Measurements from ENCODE around the gene TOMM40L.
"Not testable (repeated sequence)": the region's sequence is repeated elsewhere in the genome, so short reads cannot be mapped to it uniquely, and the experiment has no call there.

The TOMM40L gene

DNA sequence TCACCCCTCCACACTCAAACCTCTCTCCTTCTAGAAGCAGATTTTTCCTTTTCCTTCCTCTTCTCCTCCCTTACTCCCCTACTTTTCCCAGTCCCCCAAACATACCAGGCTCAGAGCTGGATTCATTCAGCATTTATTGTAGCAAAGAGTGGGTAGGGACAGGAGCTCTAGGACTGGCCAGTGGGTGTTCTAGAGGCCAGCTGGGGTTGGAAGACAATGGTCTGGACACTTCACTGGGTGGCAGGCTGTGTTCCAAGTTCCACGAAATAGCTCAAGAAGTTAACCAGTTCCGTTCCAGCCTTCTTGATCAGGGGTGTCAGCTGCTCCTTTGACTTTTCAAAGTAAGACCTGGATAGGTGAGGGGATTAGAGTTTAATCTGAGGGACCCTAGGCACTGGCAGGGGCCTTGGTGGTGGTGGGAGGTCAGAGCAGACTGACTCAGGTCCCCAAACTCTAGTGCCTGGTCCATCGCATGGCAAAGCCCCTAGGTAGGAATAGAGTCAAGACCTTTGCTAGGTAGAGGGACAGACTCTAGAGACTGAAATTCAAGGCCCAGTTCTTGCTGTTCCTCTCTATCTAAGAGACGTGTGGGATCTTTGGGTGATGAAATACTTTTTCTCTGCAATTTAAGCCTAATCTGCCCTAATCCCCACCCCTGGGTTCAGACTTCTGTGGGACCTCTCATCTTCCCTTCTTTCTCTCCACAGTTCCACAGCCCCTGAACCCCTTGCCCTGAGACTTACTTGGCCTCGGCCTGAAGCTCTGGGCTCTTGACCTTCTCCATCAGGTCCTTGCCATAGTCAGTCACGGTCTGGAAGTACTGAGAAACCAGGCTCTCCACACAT lies 3.5 kb upstream of the TOMM40L start:
- no peak for DNase-seq

DNA sequence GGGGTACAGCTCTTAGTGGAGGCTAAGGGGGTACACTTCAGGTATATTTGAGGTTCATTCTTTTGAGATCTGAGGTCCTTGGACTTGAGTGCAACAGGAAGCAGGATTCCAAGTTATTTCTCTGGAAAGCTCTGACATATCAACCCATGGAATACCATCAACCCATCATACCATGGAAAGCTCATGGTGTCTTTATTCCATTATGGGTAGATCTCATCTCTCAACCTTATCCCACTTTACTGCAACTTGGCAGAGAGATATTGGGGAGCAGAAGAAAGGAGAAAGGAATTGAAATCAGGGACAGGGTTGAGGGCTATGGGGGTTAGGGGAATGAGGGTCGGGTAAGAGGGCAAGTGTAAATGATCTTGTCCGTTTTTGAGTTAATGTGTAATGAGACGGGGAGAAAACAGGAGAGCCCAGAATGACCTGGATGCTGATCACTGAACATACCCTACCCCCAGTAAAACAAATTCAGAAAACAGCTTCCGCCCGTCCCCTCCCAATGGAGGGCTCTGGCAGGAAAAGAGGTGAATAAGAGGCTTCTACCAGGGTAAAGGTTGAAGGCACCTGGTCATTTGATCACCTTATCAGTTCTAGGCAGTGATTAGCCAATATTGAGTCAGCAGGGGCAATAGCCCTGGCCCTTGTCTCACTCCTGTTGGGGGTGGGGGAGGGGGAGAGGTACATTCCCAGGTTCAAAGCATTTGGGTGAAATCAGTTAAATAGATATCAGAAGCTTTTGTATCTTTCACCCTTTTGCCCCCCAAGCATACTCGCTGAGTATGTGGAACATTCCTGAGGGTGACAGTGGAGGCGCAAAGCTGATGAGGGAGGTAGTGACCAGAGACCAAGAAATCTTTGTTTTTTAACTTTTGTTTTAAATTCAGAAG lies 1.8 kb upstream of the TOMM40L start:
- DNase-seq = no peak

DNA sequence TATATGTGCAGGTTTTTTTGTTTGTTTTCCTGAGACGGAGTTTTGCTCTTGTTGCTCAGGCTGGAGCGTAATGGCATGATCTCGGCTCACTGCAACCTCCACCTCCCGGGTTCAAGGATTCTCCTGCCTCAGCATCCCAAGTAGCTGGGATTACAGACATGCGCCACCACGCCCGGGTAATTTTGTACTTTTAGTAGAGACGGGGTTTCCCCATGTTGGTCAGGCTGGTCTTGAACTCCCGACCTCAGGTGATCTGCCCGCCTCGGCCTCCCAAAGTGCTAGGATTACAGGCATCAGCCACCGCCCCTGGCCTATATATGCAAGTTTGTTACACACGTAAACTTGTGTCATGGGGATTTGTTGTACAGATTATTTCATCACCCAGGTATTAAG lies 1.2 kb upstream of the TOMM40L start:
- not testable (repeated sequence) for DNase-seq

DNA sequence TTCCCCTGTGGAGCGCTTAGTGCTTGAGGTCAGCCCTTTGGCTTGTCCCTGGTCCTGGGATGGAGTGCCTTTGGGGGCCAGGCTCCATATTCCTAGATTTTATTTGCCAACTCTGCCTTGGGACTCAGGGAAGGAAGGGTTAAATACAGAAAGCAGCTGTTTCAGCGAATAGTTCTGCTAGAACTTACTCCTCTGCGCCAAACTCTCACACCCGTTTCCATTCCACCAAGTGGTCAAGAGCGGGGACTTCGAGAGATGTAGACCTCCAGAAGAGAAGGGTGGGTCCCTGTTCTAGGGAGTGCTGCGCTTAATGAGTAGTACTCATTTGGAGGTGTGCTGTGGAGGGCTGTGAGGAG lies 704 bp upstream of the TOMM40L start:
- DNase-seq = no peak

DNA sequence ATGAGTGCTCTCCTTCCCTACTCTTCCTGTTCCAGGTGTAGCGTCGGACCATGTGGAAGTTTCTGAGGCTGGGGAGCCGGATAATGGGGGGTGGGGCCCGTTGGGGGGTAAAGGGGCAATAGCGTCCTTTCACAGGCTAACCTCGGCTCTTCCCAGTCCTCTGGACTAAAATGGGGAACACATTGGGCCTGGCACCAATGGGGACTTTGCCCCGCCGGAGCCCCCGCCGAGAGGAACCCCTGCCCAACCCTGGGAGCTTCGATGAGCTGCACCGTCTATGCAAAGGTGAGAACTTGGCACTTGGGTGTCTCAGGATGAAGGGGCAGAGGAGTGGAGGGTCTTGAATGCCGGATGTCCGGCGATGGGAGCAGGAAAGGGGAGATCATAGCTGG lies 456 bp downstream of the TOMM40L start:
- no peak for DNase-seq

DNA sequence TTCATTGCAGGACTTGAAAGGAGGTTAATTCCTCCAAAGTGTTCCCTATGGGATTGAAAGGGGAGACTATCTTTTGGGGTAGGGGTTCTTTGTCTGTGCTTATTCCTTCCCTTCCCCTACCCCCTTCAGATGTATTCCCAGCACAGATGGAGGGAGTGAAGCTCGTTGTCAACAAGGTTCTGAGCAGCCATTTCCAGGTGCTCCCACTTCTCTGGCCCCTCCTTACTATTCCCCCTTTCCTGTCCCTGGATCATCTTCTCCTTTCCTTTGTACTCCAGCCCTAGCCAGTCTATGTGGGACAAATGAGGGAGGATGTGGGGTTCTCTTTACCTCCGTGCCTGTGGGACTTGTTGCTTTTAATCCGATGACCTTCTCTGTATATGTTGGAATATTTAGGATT lies 899 bp downstream of the TOMM40L start:
- no peak for DNase-seq

DNA sequence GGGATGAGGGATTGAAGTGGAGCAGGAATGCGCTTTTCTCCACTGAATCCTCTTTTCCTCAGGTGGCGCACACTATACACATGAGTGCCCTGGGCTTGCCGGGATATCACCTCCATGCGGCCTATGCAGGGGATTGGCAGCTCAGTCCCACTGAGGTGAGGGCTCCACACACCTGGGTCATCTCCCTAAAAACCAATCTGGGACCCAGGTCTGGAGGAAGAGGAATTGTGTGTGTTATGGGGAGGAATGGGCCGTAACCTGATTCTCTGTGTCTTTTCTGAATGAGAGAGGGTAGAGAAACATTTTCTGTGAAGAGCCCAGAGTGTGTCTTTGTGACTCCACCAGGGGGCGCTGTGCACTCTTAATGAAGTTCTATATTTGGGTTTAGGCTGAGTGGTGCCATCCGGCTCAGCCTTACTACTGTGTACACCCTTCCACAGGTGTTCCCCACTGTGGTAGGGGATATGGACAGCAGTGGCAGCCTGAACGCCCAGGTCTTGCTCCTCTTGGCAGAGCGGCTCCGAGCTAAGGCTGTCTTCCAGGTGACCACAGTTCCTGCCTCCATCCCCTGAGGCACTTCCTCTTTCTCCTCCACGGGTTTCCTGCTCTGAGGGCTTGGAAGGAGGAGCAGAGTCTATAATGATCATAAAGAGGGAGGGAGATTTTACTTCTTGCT lies 1.5 kb downstream of the TOMM40L start:
- no peak for DNase-seq

DNA sequence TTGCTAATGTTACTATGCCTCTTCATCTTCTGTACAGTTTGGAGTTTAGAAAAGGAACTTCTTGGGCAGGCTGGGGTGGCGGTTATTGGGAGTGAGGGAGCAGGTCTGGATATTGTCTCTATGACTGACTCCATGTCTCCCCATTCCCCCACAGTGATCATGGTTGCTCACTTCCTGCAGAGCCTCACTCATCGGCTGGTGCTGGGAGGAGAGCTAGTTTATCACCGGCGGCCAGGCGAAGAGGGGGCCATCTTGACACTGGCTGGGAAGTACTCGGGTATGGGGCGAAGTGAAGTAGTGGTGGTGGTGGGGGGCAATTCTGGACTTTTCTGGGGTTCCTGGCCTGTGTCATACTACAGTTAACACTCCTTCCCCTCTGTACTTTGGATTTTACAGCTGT lies 2.2 kb downstream of the TOMM40L start:
- no peak for DNase-seq

DNA sequence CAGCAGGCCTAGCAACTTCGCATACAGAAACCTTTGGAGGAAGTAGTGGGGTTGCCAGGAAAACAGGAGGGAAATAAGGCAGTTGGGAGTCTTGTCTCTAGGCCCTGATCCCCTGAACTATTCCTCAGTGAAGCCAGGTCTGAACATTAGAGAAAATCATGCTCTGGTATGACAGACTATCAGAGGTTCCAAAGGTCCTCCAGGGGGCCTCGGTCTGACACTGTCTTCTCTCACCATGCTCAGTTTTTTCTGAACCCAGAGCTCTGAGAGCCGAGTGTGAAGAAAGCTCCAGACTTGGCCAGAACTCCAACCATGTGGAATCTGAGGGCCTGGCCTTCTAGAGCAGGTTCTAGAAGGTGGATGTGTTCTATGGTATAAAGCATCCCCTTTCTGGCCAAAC lies 4.0 kb downstream of the TOMM40L start:
- no peak for DNase-seq

DNA sequence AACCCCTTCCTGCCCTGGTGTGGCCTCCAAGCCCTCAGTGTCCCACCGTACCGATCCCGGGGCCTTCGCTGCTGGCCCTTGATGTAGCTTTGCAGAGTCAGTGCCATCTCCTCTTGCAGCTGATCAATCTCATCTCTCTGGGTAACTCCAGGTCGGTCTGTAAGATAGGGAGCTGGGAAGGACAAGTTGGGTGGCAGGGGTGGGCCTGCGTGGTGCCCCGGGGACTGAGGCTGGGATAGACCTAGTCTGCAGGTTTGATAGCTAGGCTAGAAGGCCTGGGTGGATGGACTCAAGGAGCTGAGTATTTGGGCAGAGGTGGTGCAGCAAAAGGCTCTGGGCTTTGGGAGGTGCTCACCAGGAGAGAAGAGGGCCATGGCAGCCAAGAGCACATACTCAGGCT lies 4.9 kb downstream of the TOMM40L start:
- DNase-seq = no peak

DNA sequence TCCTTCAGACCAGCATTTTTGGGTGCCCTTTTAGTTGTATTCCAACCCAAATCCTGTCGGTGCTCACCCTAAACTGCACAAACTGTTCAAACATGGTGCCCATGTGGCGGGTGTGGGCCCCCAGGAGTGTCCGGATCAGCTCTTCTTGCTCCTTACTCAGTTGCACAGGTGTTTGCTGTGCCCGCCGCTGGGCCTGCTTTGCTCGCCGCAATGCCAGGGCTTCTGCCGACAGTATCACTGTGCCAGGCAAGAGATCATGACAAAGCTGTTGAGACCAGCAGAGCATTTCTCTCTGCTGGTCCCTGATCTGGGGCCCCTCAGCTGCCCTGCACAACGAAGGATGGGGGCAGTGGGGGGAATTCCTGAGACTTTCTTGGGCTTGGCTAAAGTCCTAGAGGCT lies 7.2 kb downstream of the TOMM40L start:
- no peak for DNase-seq

DNA sequence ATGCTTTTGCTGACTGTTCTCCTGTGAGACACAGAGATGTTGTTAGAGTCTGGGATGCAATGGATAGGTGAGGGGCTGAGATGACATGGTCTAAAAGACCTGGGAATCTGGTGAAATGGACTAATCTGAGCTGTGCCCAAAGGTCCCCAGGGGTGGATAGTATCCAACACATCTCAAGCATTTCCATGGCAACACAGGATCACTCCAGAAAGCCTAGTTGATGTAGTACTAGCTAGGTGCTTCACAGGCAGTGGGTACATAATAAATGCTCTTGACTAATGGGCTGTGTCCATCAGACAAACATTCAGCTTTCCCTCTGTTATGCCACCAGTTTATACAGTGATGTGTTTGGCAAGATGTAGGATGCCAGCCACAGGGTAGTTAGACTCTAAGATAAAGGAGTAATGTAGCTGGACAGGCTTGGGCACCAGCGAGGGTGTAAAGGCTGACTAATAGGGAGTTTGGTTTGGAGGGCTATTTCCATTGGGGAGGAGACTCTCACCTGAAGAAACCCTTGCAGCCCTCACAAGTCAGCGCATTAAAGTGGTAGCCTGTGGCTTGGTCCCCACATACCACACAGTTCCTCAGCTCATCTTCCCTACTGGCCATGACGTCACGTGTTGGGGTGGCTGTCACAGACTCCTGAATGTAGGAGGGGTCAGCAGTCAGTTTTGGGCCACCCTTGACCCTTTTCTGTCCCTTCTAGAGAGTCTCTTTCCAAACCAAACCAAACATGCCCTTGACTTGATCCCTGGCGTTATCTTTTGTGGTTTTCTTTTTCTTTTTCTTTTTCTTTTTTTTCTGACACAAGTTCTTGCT lies 10.3 kb downstream of the TOMM40L start:
- DNase-seq = no peak

DNA sequence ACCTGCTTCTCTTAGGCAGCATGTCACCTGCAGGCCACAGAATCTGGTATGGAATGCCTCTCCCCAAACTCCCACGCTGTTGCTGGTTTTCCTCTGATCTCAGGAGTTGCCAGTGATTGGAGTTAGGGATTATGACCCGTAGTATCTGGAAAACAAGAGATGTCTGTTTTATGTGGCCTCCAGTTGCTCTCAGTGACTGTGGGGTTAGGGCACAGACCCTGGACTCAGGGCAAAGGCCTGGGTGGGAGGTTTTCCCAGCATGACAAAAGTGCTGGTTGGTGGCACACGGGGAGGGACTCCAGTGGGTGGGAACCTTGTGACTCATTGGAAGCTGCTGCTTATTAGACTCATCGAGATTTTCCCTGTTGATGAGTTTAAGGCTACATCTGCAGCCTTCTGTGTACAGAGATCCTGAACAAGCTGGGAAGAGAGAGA lies 12.2 kb downstream of the TOMM40L start, which contains the start of gene NR1I3:
TSS of gene NR1I3 (minus strand) at position 165 of the 435 bp plus-strand sequence. CDS start 1,638 bp downstream, outside the sequence.
- DNase-seq = no peak

DNA sequence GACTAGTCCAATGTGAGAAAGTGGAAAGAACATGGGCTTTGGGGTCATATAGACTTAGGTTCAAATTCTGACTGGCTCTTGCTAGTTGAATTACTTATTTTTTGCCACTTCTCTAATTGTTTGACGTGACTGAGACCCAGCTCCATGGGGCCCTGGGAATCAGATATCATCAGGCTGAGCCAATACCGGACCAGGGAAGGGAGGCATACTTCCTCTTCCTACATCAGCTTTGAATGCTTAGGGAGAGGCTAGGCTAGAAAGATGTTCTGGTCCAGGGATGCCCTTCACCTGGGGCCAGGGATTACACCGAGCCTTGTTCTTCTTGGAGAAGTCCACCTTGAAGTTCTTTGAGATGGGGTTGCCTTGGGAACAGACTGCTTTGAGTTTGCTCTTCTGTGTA lies 15.8 kb downstream of the TOMM40L start:
- DNase-seq = no peak

DNA sequence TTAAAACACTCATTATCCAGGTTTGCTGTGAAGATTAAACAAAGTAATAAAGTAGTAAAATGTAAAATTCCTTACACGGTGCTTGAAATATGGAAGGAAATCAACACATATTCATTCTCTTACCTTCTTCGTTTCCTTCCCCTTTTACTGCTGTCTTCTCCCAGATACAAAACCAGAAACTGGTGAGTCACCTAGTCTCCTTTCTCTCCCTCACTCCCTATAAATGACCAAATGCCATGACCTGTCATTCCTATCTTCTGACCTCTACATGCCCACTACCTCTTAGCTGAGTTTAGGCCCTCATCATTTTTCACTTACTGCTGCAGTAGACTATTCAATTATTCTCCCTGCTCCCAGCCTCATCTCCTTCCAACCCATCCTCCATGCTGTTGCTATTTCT lies 16.5 kb downstream of the TOMM40L start:
- no peak for DNase-seq

DNA sequence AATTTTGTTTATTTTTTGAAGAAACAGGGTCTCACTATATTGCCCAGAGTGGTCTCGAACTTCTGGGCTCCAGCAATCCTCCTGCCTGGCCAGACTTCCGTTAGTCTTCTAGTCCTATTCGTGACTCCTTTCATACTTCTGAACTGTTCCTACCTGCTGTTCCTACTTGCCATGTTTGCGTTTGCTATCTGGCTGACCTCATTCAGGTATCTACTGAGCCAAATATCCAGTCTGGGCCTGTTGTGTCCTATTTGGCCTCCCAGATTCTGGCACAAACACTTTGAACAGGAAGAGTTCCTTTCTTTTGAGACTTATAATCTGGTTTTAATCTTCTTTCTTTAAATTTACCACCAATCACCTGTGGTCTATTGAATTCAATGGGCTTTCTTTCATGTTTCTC lies 19.0 kb downstream of the TOMM40L start:
- no peak for DNase-seq

DNA sequence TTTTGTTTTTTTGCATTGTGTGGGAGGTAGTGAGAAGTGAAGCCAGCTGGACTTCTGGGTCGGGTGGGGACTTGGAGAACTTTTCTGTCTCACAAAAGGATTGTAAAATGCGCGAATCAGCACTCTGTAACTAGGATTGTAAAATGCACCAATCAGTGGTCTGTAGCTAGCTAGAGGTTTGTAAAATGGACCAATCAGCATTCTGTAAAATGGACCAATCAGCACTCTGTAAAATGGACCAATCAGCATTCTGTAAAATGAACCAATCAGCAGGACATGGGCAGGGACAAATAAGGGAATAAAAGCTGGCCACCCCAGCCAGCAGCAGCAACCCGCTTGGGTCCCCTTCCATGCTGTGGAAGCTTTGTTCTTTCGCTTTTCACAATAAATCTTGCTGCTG lies 24.2 kb downstream of the TOMM40L start:
- not testable (repeated sequence) for DNase-seq

DNA sequence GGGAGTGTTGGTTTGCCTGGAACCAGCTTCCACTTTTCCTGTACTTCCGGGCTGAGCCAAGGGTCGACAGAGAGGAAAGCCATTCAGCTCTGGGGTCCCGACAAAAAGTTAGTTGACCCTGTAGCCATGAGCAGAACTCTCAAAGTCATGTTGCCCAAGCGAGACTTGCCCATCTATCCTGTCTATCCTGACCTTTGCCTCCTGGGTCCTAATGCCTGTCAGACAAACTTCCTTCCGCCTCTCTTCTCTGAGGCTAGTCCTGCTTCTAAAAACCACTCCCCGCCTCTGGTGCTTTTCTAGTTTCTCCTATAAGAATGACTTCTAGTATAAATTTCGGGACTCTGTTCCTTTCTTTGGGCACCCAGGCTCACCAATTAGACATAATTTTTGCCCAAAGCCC lies 25.0 kb downstream of the TOMM40L start:
- no peak for DNase-seq

DNA sequence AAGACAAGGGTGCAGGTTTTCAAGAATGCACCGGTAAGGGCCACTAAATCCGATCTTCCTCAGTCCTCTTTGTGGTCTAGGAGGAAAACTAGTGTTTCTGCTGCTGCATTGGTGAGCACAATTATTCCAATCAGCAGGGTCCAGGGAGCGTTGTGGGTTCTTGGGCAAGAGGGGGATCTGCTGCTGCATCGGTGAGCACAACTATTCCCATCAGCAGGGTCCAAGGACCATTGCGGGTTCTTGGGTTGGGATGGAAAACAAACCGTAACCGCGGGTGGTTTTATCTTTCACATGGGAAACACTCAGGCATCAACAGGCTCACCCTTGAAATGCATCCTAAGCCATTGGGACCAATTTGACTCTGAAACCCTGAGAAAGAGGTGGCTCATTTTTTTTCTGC lies 25.7 kb downstream of the TOMM40L start:
- DNase-seq = no peak

DNA sequence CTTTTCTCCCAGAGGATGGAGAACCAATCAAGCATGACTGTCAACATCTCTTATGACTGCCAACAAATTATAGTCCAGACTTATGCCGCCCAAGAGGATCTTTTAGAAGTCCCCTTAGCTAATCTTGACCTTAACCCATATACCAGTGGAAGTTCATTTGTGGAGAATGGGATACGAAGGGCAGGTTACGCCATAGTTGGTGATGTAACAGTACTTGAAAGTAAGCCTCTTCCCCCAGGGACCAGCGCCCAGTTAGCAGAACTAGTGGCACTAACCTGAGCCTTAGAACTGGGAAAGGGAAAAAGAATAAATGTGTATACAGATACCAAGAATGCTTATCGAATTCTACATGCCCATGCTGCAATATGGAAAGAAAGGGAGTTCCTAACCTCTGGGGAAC lies 29.4 kb downstream of the TOMM40L start:
- not testable (repeated sequence) for DNase-seq

DNA sequence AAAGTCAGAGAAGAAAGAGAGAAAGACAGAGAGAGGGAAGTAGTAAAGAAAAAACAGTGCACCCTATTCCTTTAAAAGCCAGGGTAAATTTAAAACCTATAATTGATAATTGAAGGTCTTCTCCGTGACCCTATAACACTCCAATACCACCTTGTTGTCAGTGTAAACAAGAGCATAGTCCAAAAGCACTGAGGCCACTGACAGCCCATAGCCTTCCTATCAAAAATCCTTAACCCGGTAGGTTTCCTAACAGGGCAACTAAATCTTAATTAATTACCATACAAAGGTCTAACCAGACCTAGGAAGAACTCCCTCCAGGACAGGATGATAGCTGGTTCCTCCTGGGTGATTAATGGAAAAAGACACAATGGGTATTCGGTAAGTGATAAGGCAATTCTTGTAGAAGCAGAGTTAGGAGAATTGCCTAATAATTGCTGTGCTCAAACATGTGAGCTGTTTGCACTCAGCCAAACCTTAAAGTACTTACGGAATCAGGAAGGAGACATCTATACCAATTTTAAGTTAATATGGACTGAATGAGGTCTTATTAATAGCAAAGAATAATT lies 30.2 kb downstream of the TOMM40L start:
- not testable (repeated sequence) for DNase-seq

DNA sequence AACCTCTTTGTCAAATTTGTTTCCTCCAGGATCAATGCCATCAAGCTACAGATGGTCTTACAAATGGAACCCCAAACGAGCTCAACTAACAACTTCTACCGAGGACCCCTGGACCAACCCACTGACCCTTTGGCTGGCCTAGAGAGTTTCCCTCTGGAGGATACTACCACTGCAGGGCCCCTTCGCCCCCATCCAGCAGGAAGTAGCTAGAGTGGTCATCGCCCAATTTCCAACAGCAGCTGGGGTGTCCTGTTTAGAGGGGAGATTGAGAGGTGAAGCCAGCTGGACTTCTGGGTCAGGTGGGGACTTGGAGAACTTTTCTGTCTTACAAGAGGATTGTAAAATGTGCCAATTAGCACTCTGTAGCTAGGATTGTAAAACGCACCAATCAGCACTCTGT lies 31.2 kb downstream of the TOMM40L start:
- not testable (repeated sequence) for DNase-seq
